HEK293 (cell line): ENCODE data around the gene TJP3.

Experiments
- TF ChIP-seq, protein P1 (sequence below): sonication (generic); formaldehyde crosslinking; IDR thresholded peaks from 2 replicates; pipeline ENCODE4 v1.8.1; 2022; ENCODE audit warnings: mild to moderate bottlenecking, moderate library complexity, missing genetic modification reagents
- TF ChIP-seq, protein P2 (sequence below): fragments of 450-650 bp; formaldehyde crosslinking; IDR thresholded peaks from 2 replicates; pipeline ENCODE4 v1.5.1; 2016; ENCODE audit warnings: missing biosample characterization, missing genetic modification characterization

DNA sequence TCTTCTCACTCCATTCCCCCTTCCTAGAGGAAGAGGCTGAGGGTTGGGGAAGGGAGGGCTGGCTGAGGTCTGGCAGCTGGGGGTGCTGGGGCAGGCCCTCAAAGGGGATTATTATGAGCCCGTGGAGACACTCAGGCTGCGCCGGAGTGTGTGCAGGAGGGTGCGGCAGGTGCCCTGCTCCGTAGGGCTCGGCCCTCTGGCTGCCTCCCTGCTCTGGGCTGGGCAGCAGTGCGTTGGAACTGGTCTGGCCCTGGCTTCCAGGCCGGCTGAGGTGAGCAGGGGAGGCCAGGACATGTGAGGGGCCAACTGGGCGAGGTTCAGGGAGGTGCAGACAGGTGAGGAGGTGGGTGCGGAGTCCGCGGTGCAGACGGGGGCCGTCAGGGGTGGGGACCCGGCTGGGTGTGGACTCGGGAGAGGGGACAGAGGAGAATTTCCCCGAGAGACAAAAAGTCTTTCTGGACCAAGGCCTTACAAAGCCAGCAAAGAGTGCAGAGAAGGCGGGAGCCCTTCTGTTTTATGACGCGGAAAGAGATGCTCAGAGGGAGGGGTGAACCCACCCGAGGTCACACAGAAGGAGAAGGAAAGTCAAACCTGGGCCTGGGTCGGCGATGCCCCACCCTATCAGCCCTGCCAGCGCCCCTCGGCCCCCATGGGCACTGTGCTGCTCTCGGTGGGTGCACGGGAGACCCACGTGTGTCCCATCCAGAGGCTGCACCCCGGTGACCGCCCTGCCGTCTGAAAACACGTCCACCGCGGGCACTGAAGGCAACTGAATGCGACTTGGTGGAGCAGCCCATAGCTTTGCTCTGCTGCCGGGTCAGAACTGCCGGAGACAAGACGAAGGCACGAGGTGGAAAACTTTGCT lies 38.9 kb upstream of the TJP3 start:
- TF ChIP-seq, protein P1, sequence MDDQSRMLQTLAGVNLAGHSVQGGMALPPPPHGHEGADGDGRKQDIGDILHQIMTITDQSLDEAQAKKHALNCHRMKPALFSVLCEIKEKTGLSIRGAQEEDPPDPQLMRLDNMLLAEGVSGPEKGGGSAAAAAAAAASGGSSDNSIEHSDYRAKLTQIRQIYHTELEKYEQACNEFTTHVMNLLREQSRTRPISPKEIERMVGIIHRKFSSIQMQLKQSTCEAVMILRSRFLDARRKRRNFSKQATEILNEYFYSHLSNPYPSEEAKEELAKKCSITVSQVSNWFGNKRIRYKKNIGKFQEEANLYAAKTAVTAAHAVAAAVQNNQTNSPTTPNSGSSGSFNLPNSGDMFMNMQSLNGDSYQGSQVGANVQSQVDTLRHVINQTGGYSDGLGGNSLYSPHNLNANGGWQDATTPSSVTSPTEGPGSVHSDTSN (CRISPR knock-in tag): no peak
- TF ChIP-seq, protein P2, sequence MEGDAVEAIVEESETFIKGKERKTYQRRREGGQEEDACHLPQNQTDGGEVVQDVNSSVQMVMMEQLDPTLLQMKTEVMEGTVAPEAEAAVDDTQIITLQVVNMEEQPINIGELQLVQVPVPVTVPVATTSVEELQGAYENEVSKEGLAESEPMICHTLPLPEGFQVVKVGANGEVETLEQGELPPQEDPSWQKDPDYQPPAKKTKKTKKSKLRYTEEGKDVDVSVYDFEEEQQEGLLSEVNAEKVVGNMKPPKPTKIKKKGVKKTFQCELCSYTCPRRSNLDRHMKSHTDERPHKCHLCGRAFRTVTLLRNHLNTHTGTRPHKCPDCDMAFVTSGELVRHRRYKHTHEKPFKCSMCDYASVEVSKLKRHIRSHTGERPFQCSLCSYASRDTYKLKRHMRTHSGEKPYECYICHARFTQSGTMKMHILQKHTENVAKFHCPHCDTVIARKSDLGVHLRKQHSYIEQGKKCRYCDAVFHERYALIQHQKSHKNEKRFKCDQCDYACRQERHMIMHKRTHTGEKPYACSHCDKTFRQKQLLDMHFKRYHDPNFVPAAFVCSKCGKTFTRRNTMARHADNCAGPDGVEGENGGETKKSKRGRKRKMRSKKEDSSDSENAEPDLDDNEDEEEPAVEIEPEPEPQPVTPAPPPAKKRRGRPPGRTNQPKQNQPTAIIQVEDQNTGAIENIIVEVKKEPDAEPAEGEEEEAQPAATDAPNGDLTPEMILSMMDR (tag by site-specific recombination): no peak
